GM12878 (cell line): Measurements from ENCODE around the gene PCAT6. TPM values are rescaled to one million over a fixed set of nuclear protein-coding genes. Genes with fewer than 3 reads are reported as not detected.
"Not testable (repeated sequence)": the region's sequence is repeated elsewhere in the genome, so short reads cannot be mapped to it uniquely, and the experiment has no call there.

Experiments
- ATAC-seq: fragments of 200-7000 bp; cut with Tn5 transposase; 3 replicates; pipeline ENCODE4 v1.9.1; 2020; ENCODE audit warnings: mild to moderate bottlenecking, moderate library complexity
- BruUV-seq: library from RNA; stranded (reverse); fragments of 400-500 nt; replicated peaks from 2 replicates; lab custom pipeline; 2021; lab: Mats Ljungman, UMichigan
- CTCF ChIA-PET: fragments of 300-600 bp; sonication (Branson Sonifier 250); formaldehyde crosslinking; extraction: SDS; loops from one replicate; lab custom pipeline; 2021; ENCODE audit warnings: inconsistent platforms; lab: Yijun Ruan, JAX
- POLR2A ChIA-PET: fragments of 350-600 bp; formaldehyde crosslinking; extraction: SDS; loops from one replicate; lab custom pipeline; 2021; ENCODE audit warnings: inconsistent platforms; lab: Charles Lee
- RAD21 ChIA-PET: fragments of 300-600 bp; sonication (Branson Sonifier 250); formaldehyde crosslinking; loops from one replicate; lab custom pipeline; 2023; ENCODE audit warnings: antibody characterized with exemption; ENCODE audit not compliant: unreplicated experiment; lab: Charles Lee
- SMC1A ChIA-PET: fragments of 300-600 bp; sonication (Branson Sonifier 250); formaldehyde crosslinking; loops from one replicate; lab custom pipeline; 2023; ENCODE audit not compliant: unreplicated experiment, uncharacterized antibody; lab: Charles Lee
- DNase-seq: peaks from one replicate; pipeline ENCODE4 v3.0.0-alpha.2; 2011; ENCODE audit warnings: low read depth, low spot score
- FAIRE-seq: peaks from 3 replicates; lab custom pipeline; 2011; peaks lifted over from hg19 to GRCh38; lab: Jason Lieb, UNC
- H2AFZ ChIP-seq: 2 replicates; pipeline ENCODE4 v1.6.0; 2011; ENCODE audit warnings: low read depth, low read length, control low read depth; ENCODE audit not compliant: control insufficient read depth
- H3K27ac ChIP-seq: 2 replicates; pipeline ENCODE4 v1.5.1; 2011; ENCODE audit warnings: control low read depth; ENCODE audit not compliant: control insufficient read depth, insufficient read depth
- H3K27me3 ChIP-seq, 2 experiments: replicated peaks in 1 of 2; 2 replicates each; pipeline versions ENCODE4 v1.6.0 to v1.6.1; 2011; ENCODE audit warnings: low read length in 1 of 2; ENCODE audit not compliant: control insufficient read depth in 2 of 2, insufficient read depth in 2 of 2
- H3K36me3 ChIP-seq, 2 experiments: 2 replicates each; pipeline ENCODE4 v1.5.1; 2011; ENCODE audit warnings: low read length in 1 of 2; ENCODE audit not compliant: control insufficient read depth in 2 of 2, insufficient read depth in 2 of 2
- H3K4me1 ChIP-seq: 2 replicates; pipeline ENCODE4 v1.6.1; 2011; ENCODE audit warnings: mild to moderate bottlenecking, low read length, moderate library complexity, mixed read lengths; ENCODE audit not compliant: control insufficient read depth, insufficient read depth
- H3K4me2 ChIP-seq: 2 replicates; pipeline ENCODE4 v1.6.0; 2011; ENCODE audit warnings: control low read depth; ENCODE audit not compliant: control insufficient read depth, insufficient read depth
- H3K4me3 ChIP-seq: fragments of 200-600 bp; sonication (generic); 2 replicates; pipeline ENCODE4 v1.5.1; 2016
- H3K79me2 ChIP-seq: 2 replicates; pipeline ENCODE4 v1.6.0; 2011; ENCODE audit warnings: low read length; ENCODE audit not compliant: control insufficient read depth, insufficient read depth
- H3K9ac ChIP-seq: 2 replicates; pipeline ENCODE4 v1.8.0; 2011; ENCODE audit warnings: low read length, control low read depth, mixed read lengths; ENCODE audit not compliant: control insufficient read depth, insufficient read depth
- H3K9me3 ChIP-seq: replicated peaks from 3 replicates; pipeline ENCODE4 v1.5.1; 2011; ENCODE audit warnings: mild to moderate bottlenecking, low read length; ENCODE audit not compliant: control insufficient read depth, insufficient read depth
- H4K20me1 ChIP-seq: 2 replicates; pipeline ENCODE4 v1.6.0; 2011; ENCODE audit not compliant: control insufficient read depth, insufficient read depth
- CBX3 ChIP-seq: fragments of 200-600 bp; sonication (generic); IDR thresholded peaks from 2 replicates; pipeline ENCODE4 v1.6.1; 2016; ENCODE audit warnings: low read depth, borderline replicate concordance
- FOS ChIP-seq: IDR thresholded peaks from 3 replicates; pipeline ENCODE4 v1.6.1; 2011; ENCODE audit warnings: borderline replicate concordance; ENCODE audit not compliant: insufficient read length; ENCODE audit errors: extremely low read depth
- SPI1 ChIP-seq: IDR thresholded peaks from 2 replicates; pipeline ENCODE4 v1.6.1; 2011; ENCODE audit warnings: low read depth, mild to moderate bottlenecking, low read length, moderate library complexity, borderline replicate concordance; ENCODE audit not compliant: insufficient read depth
- WGBS: methylation state at CpG from one replicate; pipeline ENCODE4 v1.1.6; 2016; ENCODE audit warnings: low lambda C conversion rate; ENCODE audit not compliant: insufficient replicate concordance, insufficient coverage; ENCODE audit errors: missing lambda C conversion rate; 5-methylcytosine and 5-hydroxymethylcytosine counted together
- in situ Hi-C: fragments of 300-500 bp; cut with MboI; formaldehyde crosslinking; loops from 9 replicates; pipeline ENCODE4 v1.14.3; 2018; ENCODE audit warnings: mixed read lengths
- intact Hi-C: fragments of 100-400 bp; cut with micrococcal nuclease; formaldehyde crosslinking; loops from one replicate; pipeline ENCODE4 v1.14.2; 2022; ENCODE audit not compliant: unreplicated experiment
- polyA plus RNA-seq, 11 experiments: library from polyadenylated mRNA; depleted of rRNA in 4 of 11; unstranded in 6 of 11; stranded (reverse) in 5 of 11; fragments of >200 nt; fragmentation: Nextera tagmentation in 4 of 11; fragmentation: Illumina TruSeq in 1 of 11; extraction: Ambion mirVana in 4 of 11; extraction: Trizol in 1 of 11; gene quantifications; 1 replicate in 1 of 11; 2 replicates in 10 of 11; pipeline versions ENCODE4 v1.2.1 to v1.2.3, GENCODE V29; 2011 to 2016; ENCODE audit warnings: inconsistent platforms in 2 of 11, missing spikeins in 2 of 11, low read depth in 1 of 11
- total RNA-seq, 4 experiments: library from RNA; depleted of rRNA in 3 of 4; stranded (reverse); fragments of >200 nt in 3 of 4; fragmentation: Illumina TruSeq in 1 of 4; extraction: Trizol in 1 of 4; gene quantifications; 2 replicates each; pipeline versions ENCODE4 v1.2.1 to v1.2.3, GENCODE V29; 2013 to 2021

The PCAT6 gene
- total and polyA plus RNA-seq, 10 of the 15 experiments (the other 5 are each of a cell fraction or from before 2014, with no cell fraction given): 0.16 to 0.83 (median 0.48) TPM; not detected in 4

DNA sequence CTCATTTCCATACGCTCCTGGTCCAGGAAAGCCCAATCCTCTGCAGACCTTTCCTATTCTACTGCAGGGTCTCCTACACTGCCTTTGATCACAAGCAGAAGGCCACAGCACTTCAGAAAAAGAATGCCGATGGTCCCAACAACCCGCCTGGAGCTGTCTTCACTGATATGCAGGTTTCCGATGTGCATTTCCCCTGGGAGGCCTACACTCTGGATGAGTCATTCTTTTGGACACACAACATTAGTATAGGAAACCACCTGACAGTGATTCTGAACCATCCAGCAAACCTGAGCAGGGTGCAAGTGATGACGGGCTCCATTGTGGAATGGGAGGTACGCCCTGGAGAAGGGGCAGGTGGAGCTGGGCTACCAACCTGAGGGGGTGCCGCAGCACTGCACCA is 15.0 kb downstream of the PCAT6 start (continued):
- no peak for TF ChIP-seq CBX3
- TF ChIP-seq, all 136 proteins: peak for 0

DNA sequence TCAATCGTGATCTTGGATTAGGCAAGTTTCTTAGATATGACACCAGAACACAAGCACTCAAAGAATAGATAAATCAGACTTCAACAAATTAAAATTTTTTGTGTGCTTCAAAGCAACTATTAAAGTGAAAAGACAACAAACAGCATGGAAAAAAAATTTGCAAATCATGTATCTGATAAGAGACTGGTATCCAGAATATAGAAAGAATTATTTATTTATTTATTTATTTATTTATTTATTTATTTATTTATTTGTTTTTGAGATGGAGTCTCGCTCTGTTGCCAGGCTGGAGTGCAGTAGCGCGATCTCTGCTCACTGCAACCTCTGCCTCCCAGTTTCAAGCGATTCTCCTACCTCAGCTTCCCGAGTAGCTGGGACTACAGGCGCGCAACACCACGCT is 18.5 kb downstream of the PCAT6 start:
- SMC1A ChIA-PET, DNase-seq, H3K9me3 ChIP-seq, H2AFZ ChIP-seq, in situ Hi-C loops, H3K79me2 ChIP-seq, H3K4me1 ChIP-seq, H3K27ac ChIP-seq, H4K20me1 ChIP-seq, FAIRE-seq, intact Hi-C loops, RAD21 ChIA-PET, H3K9ac ChIP-seq, H3K4me3 ChIP-seq, H3K27me3 ChIP-seq, CTCF ChIA-PET, POLR2A ChIA-PET, ATAC-seq, H3K4me2 ChIP-seq, H3K36me3 ChIP-seq, BruUV-seq: not testable (repeated sequence)
- WGBS: 64% methylated on average over 9 of the region's 9 CpGs

DNA sequence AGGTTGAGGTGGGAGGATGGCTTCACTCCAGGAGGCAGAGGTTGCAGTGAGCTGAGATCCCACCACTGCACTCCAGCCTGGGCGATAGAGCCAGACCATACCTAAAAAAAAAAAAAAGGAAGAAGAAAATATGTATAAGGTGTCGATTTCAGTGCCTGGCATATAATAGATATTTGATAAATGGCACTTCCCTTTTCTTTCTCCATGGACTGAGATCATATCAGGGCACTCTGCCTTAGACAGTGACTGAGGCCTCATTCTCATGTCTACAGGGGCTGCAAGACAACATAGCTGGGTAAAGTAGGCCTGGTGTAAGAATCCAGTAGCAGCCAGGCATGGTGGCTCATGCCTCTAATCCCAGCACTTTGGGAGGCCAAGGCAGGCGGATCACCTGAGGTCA is 21.2 kb downstream of the PCAT6 start:
- Histone ChIP-seq H3K79me2 (no peaks in the 10 kb centered on the region), H3K9me3 (no peaks in the 10 kb centered on the region), H3K9ac (no peak overlapping the region), H3K27me3 (0 out of 4 replicates have a peak, but pooled peaks cover 0 to 3% of the 10 kb centered on the region in 2 experiments), H4K20me1 (no peaks in the 10 kb centered on the region), H3K4me2 (no peak overlapping the region), H2AFZ (no peak overlapping the region), H3K36me3 (no peaks in the 10 kb centered on the region), H3K27ac (no peak overlapping the region), H3K4me1 (peaks cover 10% of the 10 kb centered on the region), H3K4me3 (no peak overlapping the region)
- BruUV-seq: no TSS peak
- SMC1A ChIA-PET: no interaction called here
- TF ChIP-seq FOS: no peak
- TF ChIP-seq SPI1: peak; percentile 12; the same call in 1 of the 2 replicates
- 54% methylated on average over 2 of the region's 3 CpGs for WGBS
- FAIRE-seq (no peak), DNase-seq (no peak), ATAC-seq (no peak)
- in situ Hi-C loops (no loop called here), intact Hi-C loops (no loop called here)
- RAD21 ChIA-PET: no interaction called here
- POLR2A ChIA-PET: no interaction called here
- CTCF ChIA-PET: no interaction called here
